ENCODE results near the gene FOXN3.

GRCh38 chr14:89373185-89373584 lies 43.8 kb downstream of the FOXN3 start:
- no peak for TF ChIP-seq POLR2AphosphoS5 (IDR thresholded peaks at IDR 0.05; ENCODE audit: borderline replicate concordance, low read depth, low read length)
- TF ChIP-seq EZH2 (IDR thresholded peaks at IDR 0.05), result no peak

All from SK-N-MC (cell line).